ENCODE measurements around the gene SLC35G6. TPM values are rescaled to one million over a fixed set of nuclear protein-coding genes. Genes with fewer than 3 reads are reported as not detected.
A peak's percentile ranks its signal among the peaks of the same experiment; 100 is the strongest.

Gene SLC35G6
- total RNA-seq, 4 donors from 2014 or later: not detected

DNA sequence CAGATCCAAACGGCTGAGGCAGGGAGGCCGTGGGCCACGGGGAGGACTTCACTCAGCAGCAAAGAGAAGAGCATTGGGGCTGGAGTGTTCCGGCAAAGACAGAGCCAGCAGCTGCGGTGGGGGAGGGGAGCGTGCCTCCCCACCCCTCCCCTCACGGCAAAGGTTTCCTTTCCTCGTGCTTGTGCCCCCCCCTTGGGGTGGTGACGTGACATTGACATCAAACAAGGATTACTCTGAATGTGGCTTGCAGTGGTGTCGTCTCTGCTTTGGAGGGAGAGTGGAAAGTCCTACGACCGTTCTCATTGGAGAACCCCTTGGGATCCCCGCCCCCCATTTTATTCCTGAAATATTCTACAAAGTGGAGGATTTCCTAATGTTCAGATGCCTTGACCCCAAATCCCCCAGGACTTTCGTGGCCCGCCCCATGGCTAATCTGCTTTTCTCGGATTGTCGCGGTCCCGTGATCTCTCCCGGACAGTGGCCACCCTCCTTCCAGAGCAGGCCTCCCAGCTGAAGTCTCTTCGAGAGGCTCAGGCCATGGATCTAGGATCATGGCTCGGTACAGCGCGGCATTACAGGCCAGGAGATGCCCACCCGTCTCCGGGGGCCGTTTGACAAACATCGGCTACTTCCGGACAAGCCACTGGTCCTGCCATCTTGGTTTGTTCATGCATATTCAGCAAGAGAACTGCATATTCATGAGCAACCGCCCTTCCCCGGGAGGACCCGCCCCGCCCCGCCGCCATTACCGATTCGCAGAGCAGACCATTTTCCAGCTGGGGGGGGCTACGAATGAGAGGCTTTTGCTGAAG lies 2.2 kb downstream of the SLC35G6 start:
- Histone ChIP-seq H3K4me1 (peaks cover 64% of the 10 kb centered on the region), H3K4me3 (peak overlapping the region; percentile 67), H3K36me3 (no peaks in the 10 kb centered on the region), H3K9me3 (no peaks in the 10 kb centered on the region), H3K27ac (peak overlapping the region; percentile 100), H3K27me3 (no peaks in the 10 kb centered on the region)
- TF ChIP-seq POLR2A (IDR thresholded peaks at IDR 0.05): peak in 1 of 2 donors; percentile 69
- TF ChIP-seq EP300 (IDR thresholded peaks at IDR 0.05): peak; percentile 55
- TF ChIP-seq POLR2AphosphoS5 (IDR thresholded peaks at IDR 0.05): peak in 2 of 3 donors; percentile 27 to 31
- TF ChIP-seq, protein P1, sequence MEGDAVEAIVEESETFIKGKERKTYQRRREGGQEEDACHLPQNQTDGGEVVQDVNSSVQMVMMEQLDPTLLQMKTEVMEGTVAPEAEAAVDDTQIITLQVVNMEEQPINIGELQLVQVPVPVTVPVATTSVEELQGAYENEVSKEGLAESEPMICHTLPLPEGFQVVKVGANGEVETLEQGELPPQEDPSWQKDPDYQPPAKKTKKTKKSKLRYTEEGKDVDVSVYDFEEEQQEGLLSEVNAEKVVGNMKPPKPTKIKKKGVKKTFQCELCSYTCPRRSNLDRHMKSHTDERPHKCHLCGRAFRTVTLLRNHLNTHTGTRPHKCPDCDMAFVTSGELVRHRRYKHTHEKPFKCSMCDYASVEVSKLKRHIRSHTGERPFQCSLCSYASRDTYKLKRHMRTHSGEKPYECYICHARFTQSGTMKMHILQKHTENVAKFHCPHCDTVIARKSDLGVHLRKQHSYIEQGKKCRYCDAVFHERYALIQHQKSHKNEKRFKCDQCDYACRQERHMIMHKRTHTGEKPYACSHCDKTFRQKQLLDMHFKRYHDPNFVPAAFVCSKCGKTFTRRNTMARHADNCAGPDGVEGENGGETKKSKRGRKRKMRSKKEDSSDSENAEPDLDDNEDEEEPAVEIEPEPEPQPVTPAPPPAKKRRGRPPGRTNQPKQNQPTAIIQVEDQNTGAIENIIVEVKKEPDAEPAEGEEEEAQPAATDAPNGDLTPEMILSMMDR (IDR thresholded peaks at IDR 0.05): no peak
- WGBS: under 1% methylated on average over 31 of the region's 38 CpGs
- peak; percentile 98 to 99 for DNase-seq (ENCODE audit: low spot score in 2 of 2)

DNA sequence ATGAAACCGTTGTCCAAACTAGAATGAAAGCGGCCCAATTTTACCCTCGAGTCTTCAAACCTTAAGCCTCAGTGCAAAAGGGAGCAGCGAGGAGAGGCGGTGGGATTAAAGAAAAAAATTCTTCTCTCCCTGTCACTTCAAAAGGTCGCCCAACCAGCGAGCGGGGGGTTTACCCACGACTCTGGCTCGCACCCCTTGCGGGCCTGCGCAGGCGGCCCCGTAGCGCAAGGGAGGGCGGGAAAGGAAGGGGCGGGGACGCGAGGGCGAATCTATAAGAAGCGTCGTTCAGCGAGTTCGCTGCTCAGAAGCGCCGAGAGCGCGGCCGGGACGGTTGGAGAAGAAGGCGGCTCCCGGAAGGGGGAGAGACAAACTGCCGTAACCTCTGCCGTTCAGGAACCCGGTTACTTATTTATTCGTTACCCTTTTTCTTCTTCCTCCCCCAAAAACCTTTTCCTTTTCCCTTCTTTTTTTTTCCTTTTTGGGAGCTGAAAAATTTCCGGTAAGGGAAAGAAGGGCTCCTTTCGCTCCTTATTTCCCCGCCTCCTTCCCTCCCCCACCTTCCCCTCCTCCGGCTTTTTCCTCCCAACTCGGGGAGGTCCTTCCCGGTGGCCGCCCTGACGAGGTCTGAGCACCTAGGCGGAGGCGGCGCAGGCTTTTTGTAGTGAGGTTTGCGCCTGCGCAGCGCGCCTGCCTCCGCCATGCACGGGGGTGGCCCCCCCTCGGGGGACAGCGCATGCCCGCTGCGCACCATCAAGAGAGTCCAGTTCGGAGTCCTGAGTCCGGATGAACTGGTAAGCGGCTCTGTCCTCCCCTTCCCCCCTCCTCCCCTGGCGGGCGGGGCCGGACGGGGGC lies 3.0 kb downstream of the SLC35G6 start, which contains the start of gene POLR2A:
Gene POLR2A (plus strand): TSS at position 300 of the 852 bp plus-strand sequence.
- peaks cover 69% of the 10 kb centered on the region for H3K4me1 ChIP-seq
- TF ChIP-seq POLR2AphosphoS5 (IDR thresholded peaks at IDR 0.05) (peak; percentile 100), POLR2A (IDR thresholded peaks at IDR 0.05) (peak; percentile 100), EP300 (IDR thresholded peaks at IDR 0.05) (no peak)
- TF ChIP-seq, protein P1 (IDR thresholded peaks at IDR 0.05): no peak
- H3K4me3 ChIP-seq: peak within 1 kb of the TSS; percentile 67
- H3K36me3 ChIP-seq: no peaks in the 10 kb centered on the region
- H3K27ac ChIP-seq: peak within 1 kb of the TSS; percentile 100
- H3K9me3 ChIP-seq: no peaks in the 10 kb centered on the region
- peak; percentile 99 for DNase-seq (ENCODE audit: low spot score in 2 of 2)
- H3K27me3 ChIP-seq: no peaks in the 10 kb centered on the region
- WGBS: under 1% methylated on average over 58 of the region's 64 CpGs

DNA sequence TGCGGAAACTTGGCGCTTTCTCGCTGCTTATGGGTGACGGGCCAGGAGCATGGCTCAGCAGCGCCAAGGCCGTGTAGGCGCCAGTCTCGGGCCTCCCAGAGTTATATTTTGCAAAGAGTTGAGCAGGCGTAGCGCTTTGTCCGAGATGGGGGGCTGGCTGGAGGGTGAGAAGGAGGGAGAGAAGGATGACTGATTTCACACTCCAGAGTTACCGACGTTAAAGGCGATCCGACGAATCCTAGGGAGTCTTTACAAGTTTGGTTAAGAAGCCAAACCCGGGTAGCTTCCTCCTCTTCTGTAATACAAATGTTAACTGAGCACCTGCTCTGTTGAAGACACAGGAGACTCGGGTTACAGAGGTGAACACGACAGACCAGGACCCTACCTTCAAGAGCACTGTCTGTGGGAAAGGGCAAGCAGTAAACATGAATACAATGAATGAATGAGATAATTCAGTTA lies 3.7 kb downstream of the SLC35G6 start:
- TF ChIP-seq, protein P1 (IDR thresholded peaks at IDR 0.05): no peak
- no peak for TF ChIP-seq POLR2AphosphoS5 (IDR thresholded peaks at IDR 0.05)
- H3K4me1 ChIP-seq: peaks cover 67% of the 10 kb centered on the region
- peak overlapping the region; percentile 100 for H3K27ac ChIP-seq
- under 1% methylated on average over 15 of the region's 19 CpGs for WGBS
- no peaks in the 10 kb centered on the region for H3K9me3 ChIP-seq
- DNase-seq (ENCODE audit: low spot score in 2 of 2): no peak
- no peaks in the 10 kb centered on the region for H3K36me3 ChIP-seq
- peak overlapping the region; percentile 67 for H3K4me3 ChIP-seq
- no peaks in the 10 kb centered on the region for H3K27me3 ChIP-seq

DNA sequence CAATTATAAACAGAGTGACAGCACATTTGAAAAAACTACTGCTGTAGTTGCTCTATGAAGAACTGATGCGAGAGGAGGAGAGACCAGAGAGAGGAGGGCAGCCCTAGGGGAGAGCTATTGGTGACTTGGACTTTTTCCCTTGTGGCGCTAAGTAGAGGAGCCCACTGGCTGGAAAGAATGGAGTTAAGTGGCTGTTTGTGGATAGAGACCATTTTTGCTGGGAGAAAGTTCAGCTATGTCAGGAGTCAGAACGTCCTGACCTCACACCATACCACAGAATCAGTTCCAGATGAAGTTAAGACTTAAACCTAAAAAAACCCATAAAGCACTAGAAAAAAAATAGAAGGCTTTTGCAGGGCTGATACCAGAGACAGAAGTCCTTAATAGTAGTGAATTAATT lies 4.9 kb downstream of the SLC35G6 start:
- H3K9me3 ChIP-seq: no peaks in the 10 kb centered on the region
- no peak for DNase-seq (ENCODE audit: low spot score in 2 of 2)
- peak overlapping the region; percentile 67 for H3K4me3 ChIP-seq
- WGBS: 22% methylated on average over 3 of the region's 3 CpGs
- no peak overlapping the region for H3K27ac ChIP-seq
- H3K27me3 ChIP-seq: no peaks in the 10 kb centered on the region
- peaks cover 70% of the 10 kb centered on the region for H3K4me1 ChIP-seq
- TF ChIP-seq EP300 (IDR thresholded peaks at IDR 0.05) (no peak), POLR2AphosphoS5 (IDR thresholded peaks at IDR 0.05) (no peak), POLR2A (IDR thresholded peaks at IDR 0.05) (no peak)
- TF ChIP-seq, protein P1 (IDR thresholded peaks at IDR 0.05): no peak
- no peaks in the 10 kb centered on the region for H3K36me3 ChIP-seq

DNA sequence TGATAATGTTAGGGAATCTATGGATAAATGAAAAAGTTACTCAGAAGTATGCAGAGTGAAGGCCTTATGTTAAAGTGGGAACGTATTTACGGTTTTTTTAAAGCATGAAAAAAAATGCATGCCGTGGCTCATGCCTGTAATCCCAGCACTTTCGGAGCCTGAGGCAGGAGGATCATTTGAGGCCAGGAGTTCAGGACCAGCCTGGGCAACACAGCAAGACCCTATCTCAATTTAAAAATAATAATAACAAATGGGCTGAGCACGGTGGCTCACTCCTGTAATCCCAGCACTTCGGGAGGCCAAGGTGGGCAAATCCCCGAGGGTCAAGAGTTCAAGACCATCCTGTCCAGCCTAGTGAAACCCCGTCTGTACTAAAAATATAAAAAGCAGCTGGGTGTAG lies 8.9 kb downstream of the SLC35G6 start:
- Histone ChIP-seq H3K36me3 (no peaks in the 10 kb centered on the region), H3K4me3 (no peak overlapping the region), H3K4me1 (peaks cover 49% of the 10 kb centered on the region), H3K27me3 (no peaks in the 10 kb centered on the region), H3K9me3 (no peaks in the 10 kb centered on the region), H3K27ac (no peak overlapping the region)
- WGBS: 72% methylated on average over 8 of the region's 8 CpGs
- TF ChIP-seq, protein P1 (IDR thresholded peaks at IDR 0.05): no peak
- no peak for TF ChIP-seq POLR2AphosphoS5 (IDR thresholded peaks at IDR 0.05)
- no peak for TF ChIP-seq EP300 (IDR thresholded peaks at IDR 0.05)
- no peak for TF ChIP-seq POLR2A (IDR thresholded peaks at IDR 0.05)
- no peak for DNase-seq (ENCODE audit: low spot score in 2 of 2)
